H1 (cell line): ENCODE results near the gene ATP5PB. TPM values are rescaled to one million over a fixed set of nuclear protein-coding genes. Genes with fewer than 3 reads are reported as not detected.

Source experiments
- CTCF ChIA-PET: fragments of 300-600 bp; sonication (Branson Sonifier 250); formaldehyde crosslinking; loops from one replicate; lab custom pipeline; 2021; ENCODE audit not compliant: partially characterized antibody; lab: Charles Lee
- POLR2A ChIA-PET: fragments of 300-600 bp; sonication (Branson Sonifier 250); formaldehyde crosslinking; loops from one replicate; lab custom pipeline; 2021; ENCODE audit warnings: inconsistent platforms; ENCODE audit not compliant: partially characterized antibody; lab: Charles Lee
- DNase-seq, 2 experiments: peaks; one replicate each; pipeline versions ENCODE4 v3.0.0 to v3.0.0-alpha.2; 2010 to 2022; ENCODE audit warnings: low spot score in 2 of 2, low read depth in 1 of 2, mixed read lengths in 1 of 2
- FAIRE-seq: peaks from 2 replicates; lab custom pipeline; 2011; peaks lifted over from hg19 to GRCh38; lab: Jason Lieb, UNC
- H2AFZ ChIP-seq: 2 replicates; pipeline ENCODE4 v1.8.1; 2012; ENCODE audit warnings: low read length, inconsistent platforms
- H2AK5ac ChIP-seq: 2 replicates; pipeline ENCODE4 v1.6.1; 2013; ENCODE audit warnings: low read depth, low read length
- H2BK120ac ChIP-seq: replicated peaks from 2 replicates; pipeline ENCODE3; 2013; ENCODE audit warnings: low read depth, low read length, inconsistent platforms
- H2BK12ac ChIP-seq: 2 replicates; pipeline ENCODE4 v1.6.1; 2013; ENCODE audit warnings: low read depth, low read length
- H2BK15ac ChIP-seq: 2 replicates; pipeline ENCODE4 v1.6.1; 2013; ENCODE audit warnings: low read length
- H2BK20ac ChIP-seq: 2 replicates; pipeline ENCODE4 v1.6.1; 2013; ENCODE audit warnings: low read length
- H2BK5ac ChIP-seq: 2 replicates; pipeline ENCODE4 v1.6.1; 2013; ENCODE audit warnings: low read depth, low read length
- H3K14ac ChIP-seq: 2 replicates; pipeline ENCODE4 v1.6.1; 2013; ENCODE audit warnings: inconsistent platforms; ENCODE audit not compliant: insufficient read length
- H3K18ac ChIP-seq: 2 replicates; pipeline ENCODE4 v1.6.1; 2013; ENCODE audit warnings: low read length; ENCODE audit errors: extremely low read depth
- H3K23ac ChIP-seq: 2 replicates; pipeline ENCODE4 v1.6.1; 2013; ENCODE audit warnings: inconsistent platforms; ENCODE audit not compliant: insufficient read length
- H3K23me2 ChIP-seq: 2 replicates; pipeline ENCODE4 v1.6.1; 2013; ENCODE audit warnings: low read depth, low read length
- H3K27ac ChIP-seq: 2 replicates; pipeline ENCODE4 v1.6.1; 2011; ENCODE audit warnings: low read depth, low read length, inconsistent platforms
- H3K27me3 ChIP-seq, 4 experiments: replicated peaks in 1 of 4; 1 replicate in 1 of 4; 2 replicates in 3 of 4; pipeline versions ENCODE4 v1.6.1 to v1.8.1; 2011 to 2013; ENCODE audit warnings: low read length in 3 of 4, mild to moderate bottlenecking in 3 of 4, inconsistent platforms in 2 of 4, mixed read lengths in 2 of 4, moderate library complexity in 1 of 4; ENCODE audit not compliant: control insufficient read depth in 3 of 4, insufficient read depth in 3 of 4; ENCODE audit errors: extremely low read depth in 1 of 4
- H3K36me3 ChIP-seq, 4 experiments: 2 replicates each; pipeline versions ENCODE4 v1.6.1 to v1.8.1; 2011 to 2013; ENCODE audit warnings: mild to moderate bottlenecking in 4 of 4, low read length in 3 of 4, moderate library complexity in 2 of 4, control low read depth in 1 of 4, inconsistent platforms in 1 of 4; ENCODE audit not compliant: insufficient read depth in 4 of 4, control insufficient read depth in 2 of 4
- H3K4ac ChIP-seq: replicated peaks from 2 replicates; pipeline ENCODE3; 2013; ENCODE audit warnings: low read length, low read depth, mixed read lengths, inconsistent platforms; ENCODE audit not compliant: insufficient read length
- H3K4me1 ChIP-seq, 4 experiments: replicated peaks in 1 of 4; 1 replicate in 1 of 4; 2 replicates in 3 of 4; pipeline versions ENCODE4 v1.6.1 to v1.8.1; 2011 to 2013; ENCODE audit warnings: low read length in 3 of 4, inconsistent platforms in 2 of 4, mixed read lengths in 1 of 4; ENCODE audit not compliant: insufficient read depth in 4 of 4, control insufficient read depth in 3 of 4
- H3K4me2 ChIP-seq, 2 experiments: 2 replicates each; pipeline versions ENCODE4 v1.6.1 to v1.8.1; 2011 to 2013; ENCODE audit warnings: low read depth in 2 of 2, low read length in 2 of 2, control low read depth in 1 of 2, inconsistent platforms in 1 of 2, mild to moderate bottlenecking in 1 of 2; ENCODE audit not compliant: insufficient read depth in 1 of 2
- H3K4me3 ChIP-seq, 4 experiments: fragments of 200-600, 300-600 bp in 1 of 4; sonication (generic), shearing (Covaris generic), sonication (Bioruptor Twin) in 1 of 4; 2 replicates each; pipeline versions ENCODE4 v1.5.1 to v1.8.1; 2011 to 2016; ENCODE audit warnings: low read length in 4 of 4, low read depth in 3 of 4, control low read depth in 2 of 4, inconsistent platforms in 2 of 4, mild to moderate bottlenecking in 2 of 4, mixed read lengths in 1 of 4, moderate library complexity in 1 of 4; ENCODE audit not compliant: insufficient read depth in 2 of 4; ENCODE audit errors: extremely low read depth in 1 of 4
- H3K56ac ChIP-seq: replicated peaks from 2 replicates; pipeline ENCODE3; 2013; ENCODE audit warnings: low read depth, mild to moderate bottlenecking, mixed read lengths, low read length, inconsistent platforms; ENCODE audit not compliant: insufficient read length
- H3K79me1 ChIP-seq: 2 replicates; pipeline ENCODE4 v1.6.1; 2013; ENCODE audit warnings: low read depth, low read length, control low read depth
- H3K79me2 ChIP-seq, 2 experiments: 2 replicates each; pipeline versions ENCODE4 v1.6.1 to v1.8.1; 2012 to 2013; ENCODE audit warnings: low read length in 2 of 2, mild to moderate bottlenecking in 2 of 2, inconsistent platforms in 1 of 2; ENCODE audit not compliant: insufficient read depth in 2 of 2, control insufficient read depth in 1 of 2
- H3K9ac ChIP-seq, 4 experiments: replicated peaks in 1 of 4; 1 replicate in 1 of 4; 2 replicates in 3 of 4; pipeline versions ENCODE4 v1.6.1 to v1.8.1; 2011 to 2013; ENCODE audit warnings: low read depth in 3 of 4, low read length in 3 of 4, control low read depth in 2 of 4, mild to moderate bottlenecking in 2 of 4, moderate library complexity in 2 of 4, inconsistent platforms in 1 of 4; ENCODE audit errors: extremely low read depth in 1 of 4
- H3K9me3 ChIP-seq, 2 experiments: 2 replicates each; pipeline versions ENCODE4 v1.6.1 to v1.8.1; 2012 to 2013; ENCODE audit warnings: mild to moderate bottlenecking in 2 of 2, moderate library complexity in 2 of 2, control low read depth in 1 of 2, inconsistent platforms in 1 of 2, low read depth in 1 of 2, low read length in 1 of 2, mixed read lengths in 1 of 2; ENCODE audit not compliant: insufficient read depth in 2 of 2
- H4K20me1 ChIP-seq, 2 experiments: replicated peaks in 1 of 2; 2 replicates each; pipeline versions ENCODE3 to v1.8.1; 2011 to 2013; ENCODE audit warnings: inconsistent platforms in 2 of 2, low read length in 2 of 2, mild to moderate bottlenecking in 1 of 2; ENCODE audit not compliant: insufficient read depth in 2 of 2, control insufficient read depth in 1 of 2
- H4K5ac ChIP-seq: 2 replicates; pipeline ENCODE4 v1.6.1; 2013; ENCODE audit warnings: low read length, low read depth, mixed read lengths, inconsistent platforms; ENCODE audit not compliant: insufficient read length
- H4K8ac ChIP-seq: 2 replicates; pipeline ENCODE4 v1.8.0; 2013; ENCODE audit warnings: mild to moderate bottlenecking, moderate library complexity, low read length, inconsistent platforms; ENCODE audit not compliant: insufficient read depth; ENCODE audit errors: extremely low read depth
- H4K91ac ChIP-seq: replicated peaks from 2 replicates; pipeline ENCODE3; 2013; ENCODE audit warnings: low read length, mixed read lengths, inconsistent platforms; ENCODE audit not compliant: insufficient read length
- CHD2 ChIP-seq: IDR thresholded peaks from 2 replicates; pipeline ENCODE4 v1.6.1; 2012; ENCODE audit warnings: low read length, improper control_type of control experiment
- CTBP2 ChIP-seq: IDR thresholded peaks from 2 replicates; pipeline ENCODE4 v1.7.0; 2011; ENCODE audit warnings: borderline replicate concordance, mild to moderate bottlenecking, moderate library complexity, mixed read lengths, low read length; ENCODE audit not compliant: insufficient read depth, insufficient read length
- EGR1 ChIP-seq: IDR thresholded peaks from 2 replicates; pipeline ENCODE4 v1.6.1; 2011; ENCODE audit warnings: low read depth, low read length, borderline replicate concordance
- EP300 ChIP-seq, 2 experiments: IDR thresholded peaks; 1 replicate in 1 of 2; 2 replicates in 1 of 2; pipeline ENCODE4 v1.6.1; 2011 to 2012; ENCODE audit warnings: low read depth in 2 of 2, low read length in 2 of 2, mild to moderate bottlenecking in 2 of 2, borderline replicate concordance in 1 of 2, inconsistent platforms in 1 of 2, moderate library complexity in 1 of 2
- FOSL1 ChIP-seq: IDR thresholded peaks from 2 replicates; pipeline ENCODE4 v1.6.1; 2011; ENCODE audit warnings: mild to moderate bottlenecking, low read depth, low read length, moderate library complexity; ENCODE audit not compliant: insufficient read depth
- HDAC6 ChIP-seq: IDR thresholded peaks from one replicate; pipeline ENCODE4 v1.7.1; 2012; ENCODE audit warnings: low read depth, mild to moderate bottlenecking, inconsistent platforms, low read length, moderate library complexity
- POU5F1 ChIP-seq: IDR thresholded peaks from 2 replicates; pipeline ENCODE4 v1.6.1; 2011; ENCODE audit warnings: low read depth, mild to moderate bottlenecking, low read length, moderate library complexity
- SRF ChIP-seq: IDR thresholded peaks from 2 replicates; pipeline ENCODE4 v1.6.1; 2011; ENCODE audit warnings: mild to moderate bottlenecking, low read depth, low read length, moderate library complexity
- TAF7 ChIP-seq: optimal IDR thresholded peaks from 2 replicates; pipeline ENCODE3; 2011; ENCODE audit warnings: low read depth, mild to moderate bottlenecking, inconsistent platforms, low read length, moderate library complexity, borderline replicate concordance
- TBP ChIP-seq: IDR thresholded peaks from 2 replicates; pipeline ENCODE4 v1.6.1; 2011; ENCODE audit warnings: low read depth, low read length, improper control_type of control experiment
- WGBS, 2 experiments: shearing (Covaris generic) in 1 of 2; methylation state at CpG; one replicate each; pipeline versions ENCODE4 v1.1.6 to v1.1.7; 2013 to 2015; ENCODE audit warnings: low lambda C conversion rate in 2 of 2, mixed read lengths in 2 of 2, inconsistent platforms in 1 of 2, low coverage in 1 of 2, missing lambda C conversion rate in 1 of 2; ENCODE audit not compliant: insufficient replicate concordance in 2 of 2, insufficient coverage in 1 of 2, insufficient read length in 1 of 2; ENCODE audit errors: extremely low coverage in 1 of 2, missing lambda C conversion rate in 1 of 2; 5-methylcytosine and 5-hydroxymethylcytosine counted together
- polyA plus RNA-seq, 7 experiments: library from polyadenylated mRNA; depleted of rRNA in 3 of 7; stranded (reverse) in 5 of 7; unstranded in 2 of 7; fragments of >200 nt in 5 of 7; fragments of 200-250 nt in 2 of 7; gene quantifications; 1 replicate in 5 of 7; 2 replicates in 1 of 7; 4 replicates in 1 of 7; pipeline versions ENCODE4 v1.2.1 to v1.2.3, GENCODE V29; 2011 to 2013; ENCODE audit warnings: missing spikeins in 2 of 7, mixed read lengths in 2 of 7
- total RNA-seq: library from RNA; stranded (reverse); fragmentation: NEBNext Ultra II Directional; extraction: Animal tissue kit (Norgen Biotek cat#: 25700); gene quantifications from 2 replicates; pipeline ENCODE4 v1.2.1, GENCODE V29; 2021

ATP5PB gene
- total and polyA plus RNA-seq, 2 of the 8 experiments (the other 6 are each of a cell fraction or from before 2014, with no cell fraction given): 232 to 262 TPM

- POLR2A ChIA-PET: no interaction called here
- H4K5ac ChIP-seq: no peak overlapping the region
- H3K27me3 ChIP-seq: no peaks in the 10 kb centered on the region
- no peak overlapping the region for H2BK5ac ChIP-seq
- H3K23ac ChIP-seq: no peak overlapping the region
- H4K20me1 ChIP-seq: no peaks in the 10 kb centered on the region
- no peaks in the 10 kb centered on the region for H3K79me1 ChIP-seq
- no peak overlapping the region for H3K4me2 ChIP-seq
- H2AK5ac ChIP-seq: no peak overlapping the region
- H3K4me1 ChIP-seq: no peaks in the 10 kb centered on the region
- no peaks in the 10 kb centered on the region; the same call in 1 of the 2 replicates for H3K23me2 ChIP-seq
- 98% methylated on average over 4 of the region's 4 CpGs; no CpG with 5 or more reads in 1 of the 2 experiments for WGBS, 2 experiments
- no peak for FAIRE-seq
- H3K9ac ChIP-seq: no peak overlapping the region
- H4K8ac ChIP-seq: no peak overlapping the region
- CTCF ChIA-PET: interaction anchor here (0.8 to 1.7 kb wide), 6 partner anchors 11 to 280 kb away, joined by 3 to 5 read pairs (median 4); no protein-coding TSS in a partner anchor
- H3K9me3 ChIP-seq: no peaks in the 10 kb centered on the region
- no peak overlapping the region for H3K14ac ChIP-seq
- H3K4me3 ChIP-seq: no peak overlapping the region
- no peak overlapping the region for H4K91ac ChIP-seq
- H3K18ac ChIP-seq: no peak overlapping the region
- no peaks in the 10 kb centered on the region for H3K79me2 ChIP-seq
- no peak overlapping the region for H2BK15ac ChIP-seq
- H2BK20ac ChIP-seq: no peak overlapping the region
- TF ChIP-seq FOSL1 (no peak), TAF7 (no peak), CTBP2 (no peak), CHD2 (no peak), TBP (no peak), EGR1 (no peak), EP300 (IDR thresholded peaks at IDR 0.05; ENCODE audit: borderline replicate concordance in 1 of 2, low read depth in 2 of 2, low read length in 2 of 2) (no peak), POU5F1 (no peak), HDAC6 (no peak), SRF (no peak)
- no peak overlapping the region for H2AFZ ChIP-seq
- no peak overlapping the region for H3K56ac ChIP-seq
- H3K36me3 ChIP-seq: no peaks in the 10 kb centered on the region
- DNase-seq: no peak
- no peak overlapping the region for H2BK12ac ChIP-seq
- H3K27ac ChIP-seq: no peak overlapping the region
- no peak overlapping the region for H2BK120ac ChIP-seq
- no peak overlapping the region for H3K4ac ChIP-seq
Measured at GRCh38 chr1:111489604-111490003, 40.3 kb downstream of the ATP5PB start.
